ENCODE measurements around the gene HBZ.
"Not testable (repeated sequence)": the region's sequence is repeated elsewhere in the genome, so short reads cannot be mapped to it uniquely, and the experiment has no call there.

HBZ gene

DNA sequence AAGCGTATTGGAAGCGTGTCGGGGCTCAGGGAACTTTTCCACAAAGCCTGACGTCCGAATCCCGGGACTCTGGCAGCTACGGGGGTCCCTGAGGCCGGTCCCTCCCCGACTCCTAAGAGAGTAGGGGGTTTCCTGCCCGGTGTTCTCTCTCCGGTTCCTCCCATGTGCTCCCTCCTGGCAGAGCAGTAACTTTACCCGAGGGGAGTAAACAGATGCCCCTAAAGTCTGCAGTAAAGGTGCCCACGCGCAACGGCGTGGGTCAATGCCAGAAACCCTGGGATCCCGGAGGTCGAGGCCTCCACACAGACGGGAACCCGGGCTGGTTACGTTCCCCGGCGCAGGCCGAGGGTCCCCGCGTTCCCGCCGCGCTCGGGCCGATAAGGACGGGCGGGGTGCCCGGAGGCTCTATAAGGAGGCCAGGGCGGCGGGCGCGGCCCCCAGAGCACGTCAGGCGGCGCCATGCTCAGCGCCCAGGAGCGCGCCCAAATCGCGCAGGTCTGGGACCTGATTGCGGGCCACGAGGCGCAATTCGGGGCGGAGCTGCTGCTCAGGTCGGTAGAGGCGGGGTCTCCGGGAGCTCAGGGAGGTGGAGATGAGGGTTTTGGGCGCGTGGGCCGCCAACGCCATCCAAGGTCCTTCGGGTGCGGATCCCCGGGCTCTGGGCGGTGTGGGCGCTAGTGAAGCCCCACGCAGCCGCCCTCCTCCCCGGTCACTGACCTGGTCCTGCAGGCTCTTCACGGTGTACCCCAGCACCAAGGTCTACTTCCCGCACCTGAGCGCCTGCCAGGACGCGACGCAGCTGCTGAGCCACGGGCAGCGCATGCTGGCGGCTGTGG is 13.3 kb downstream of the HBZ start, which contains the start of gene HBM:
Gene HBM, plus strand, starts transcription at position 440 of the 836 bp plus-strand sequence. Its CDS starts 20 bp downstream, at position 460.
- no peak for DNase-seq

DNA sequence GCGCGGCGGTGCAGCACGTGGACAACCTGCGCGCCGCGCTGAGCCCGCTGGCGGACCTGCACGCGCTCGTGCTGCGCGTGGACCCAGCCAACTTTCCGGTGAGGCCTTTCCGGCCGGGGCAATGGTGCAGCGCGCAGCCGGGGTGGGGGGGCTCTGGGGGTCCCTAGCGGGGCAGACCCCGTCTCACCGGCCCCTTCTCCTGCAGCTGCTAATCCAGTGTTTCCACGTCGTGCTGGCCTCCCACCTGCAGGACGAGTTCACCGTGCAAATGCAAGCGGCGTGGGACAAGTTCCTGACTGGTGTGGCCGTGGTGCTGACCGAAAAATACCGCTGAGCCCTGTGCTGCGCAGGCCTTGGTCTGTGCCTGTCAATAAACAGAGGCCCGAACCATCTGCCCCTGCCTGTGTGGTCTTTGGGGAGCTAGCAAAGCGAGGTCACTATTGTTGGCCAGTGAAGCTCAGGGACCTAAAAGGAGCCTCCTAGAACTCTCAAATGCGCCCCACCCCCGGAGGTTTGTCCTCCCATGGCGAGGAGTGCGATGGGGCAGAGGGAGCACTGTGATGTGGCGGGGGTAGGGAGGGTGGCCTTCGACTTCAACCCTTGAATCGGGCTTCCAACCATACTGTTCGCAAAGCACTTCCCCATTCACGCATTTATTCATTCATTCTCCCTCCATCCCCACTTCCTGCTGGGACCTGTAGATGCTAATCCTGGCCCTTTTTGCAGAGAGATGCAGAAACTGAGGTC is 14.1 kb downstream of the HBZ start:
- no peak for DNase-seq

- DNase-seq, result no peak
These were observed 14.8 kb downstream of the HBZ start for GRCh38 chr16:167122-167690.

DNA sequence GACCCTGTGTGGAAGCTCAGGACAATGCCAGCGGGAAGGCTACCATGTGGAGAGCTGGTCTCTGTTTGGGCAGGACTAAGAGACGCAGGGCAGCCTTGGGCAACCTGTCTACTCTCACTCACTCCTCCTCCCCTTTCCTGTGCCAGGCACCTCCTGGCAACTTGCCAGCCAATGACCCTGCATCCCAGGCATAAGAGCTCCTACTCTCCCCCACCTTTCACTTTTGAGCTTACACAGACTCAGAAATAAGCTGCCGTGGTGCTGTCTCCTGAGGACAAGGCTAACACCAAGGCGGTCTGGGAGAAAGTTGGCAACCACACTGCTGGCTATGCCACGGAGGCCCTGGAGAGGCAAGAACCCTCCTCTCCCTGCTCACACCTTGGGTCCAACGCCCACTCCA is 16.0 kb downstream of the HBZ start:
- no peak for DNase-seq

- DNase-seq, result no peak
These were observed 16.6 kb downstream of the HBZ start for GRCh38 chr16:169014-169413.

- DNase-seq, result not testable (repeated sequence)
These were observed 17.7 kb downstream of the HBZ start for GRCh38 chr16:170088-170507.

DNA sequence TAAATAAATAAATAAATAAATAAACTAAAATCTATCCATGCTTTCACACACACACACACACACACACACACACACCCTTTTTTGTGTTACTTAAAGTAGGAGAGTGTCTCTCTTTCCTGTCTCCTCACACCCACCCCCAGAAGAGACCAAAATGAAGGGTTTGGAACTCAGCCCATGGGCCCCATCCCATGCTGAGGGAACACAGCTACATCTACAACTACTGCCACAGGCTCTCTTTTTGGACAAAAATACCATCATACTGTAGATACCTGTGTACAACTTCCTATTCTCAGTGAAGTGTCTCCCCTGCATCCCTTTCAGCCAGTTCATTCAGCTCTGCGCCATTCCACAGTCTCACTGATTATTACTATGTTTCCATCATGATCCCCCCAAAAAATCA is 18.3 kb downstream of the HBZ start:
- no peak for DNase-seq

DNA sequence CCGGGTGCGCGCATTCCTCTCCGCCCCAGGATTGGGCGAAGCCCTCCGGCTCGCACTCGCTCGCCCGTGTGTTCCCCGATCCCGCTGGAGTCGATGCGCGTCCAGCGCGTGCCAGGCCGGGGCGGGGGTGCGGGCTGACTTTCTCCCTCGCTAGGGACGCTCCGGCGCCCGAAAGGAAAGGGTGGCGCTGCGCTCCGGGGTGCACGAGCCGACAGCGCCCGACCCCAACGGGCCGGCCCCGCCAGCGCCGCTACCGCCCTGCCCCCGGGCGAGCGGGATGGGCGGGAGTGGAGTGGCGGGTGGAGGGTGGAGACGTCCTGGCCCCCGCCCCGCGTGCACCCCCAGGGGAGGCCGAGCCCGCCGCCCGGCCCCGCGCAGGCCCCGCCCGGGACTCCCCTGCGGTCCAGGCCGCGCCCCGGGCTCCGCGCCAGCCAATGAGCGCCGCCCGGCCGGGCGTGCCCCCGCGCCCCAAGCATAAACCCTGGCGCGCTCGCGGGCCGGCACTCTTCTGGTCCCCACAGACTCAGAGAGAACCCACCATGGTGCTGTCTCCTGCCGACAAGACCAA is 20.0 kb downstream of the HBZ start, which contains the start of gene HBA2:
Gene HBA2, plus strand, starts transcription at position 503 of the 568 bp plus-strand sequence. Its CDS starts 37 bp downstream, at position 540.
- DNase-seq, result not testable (repeated sequence)

DNA sequence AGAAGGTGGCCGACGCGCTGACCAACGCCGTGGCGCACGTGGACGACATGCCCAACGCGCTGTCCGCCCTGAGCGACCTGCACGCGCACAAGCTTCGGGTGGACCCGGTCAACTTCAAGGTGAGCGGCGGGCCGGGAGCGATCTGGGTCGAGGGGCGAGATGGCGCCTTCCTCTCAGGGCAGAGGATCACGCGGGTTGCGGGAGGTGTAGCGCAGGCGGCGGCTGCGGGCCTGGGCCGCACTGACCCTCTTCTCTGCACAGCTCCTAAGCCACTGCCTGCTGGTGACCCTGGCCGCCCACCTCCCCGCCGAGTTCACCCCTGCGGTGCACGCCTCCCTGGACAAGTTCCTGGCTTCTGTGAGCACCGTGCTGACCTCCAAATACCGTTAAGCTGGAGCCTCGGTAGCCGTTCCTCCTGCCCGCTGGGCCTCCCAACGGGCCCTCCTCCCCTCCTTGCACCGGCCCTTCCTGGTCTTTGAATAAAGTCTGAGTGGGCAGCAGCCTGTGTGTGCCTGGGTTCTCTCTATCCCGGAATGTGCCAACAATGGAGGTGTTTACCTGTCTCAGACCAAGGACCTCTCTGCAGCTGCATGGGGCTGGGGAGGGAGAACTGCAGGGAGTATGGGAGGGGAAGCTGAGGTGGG is 20.9 kb downstream of the HBZ start:
- not testable (repeated sequence) for DNase-seq

- DNase-seq, result not testable (repeated sequence)
These were observed 21.7 kb downstream of the HBZ start for GRCh38 chr16:173928-174769.

DNA sequence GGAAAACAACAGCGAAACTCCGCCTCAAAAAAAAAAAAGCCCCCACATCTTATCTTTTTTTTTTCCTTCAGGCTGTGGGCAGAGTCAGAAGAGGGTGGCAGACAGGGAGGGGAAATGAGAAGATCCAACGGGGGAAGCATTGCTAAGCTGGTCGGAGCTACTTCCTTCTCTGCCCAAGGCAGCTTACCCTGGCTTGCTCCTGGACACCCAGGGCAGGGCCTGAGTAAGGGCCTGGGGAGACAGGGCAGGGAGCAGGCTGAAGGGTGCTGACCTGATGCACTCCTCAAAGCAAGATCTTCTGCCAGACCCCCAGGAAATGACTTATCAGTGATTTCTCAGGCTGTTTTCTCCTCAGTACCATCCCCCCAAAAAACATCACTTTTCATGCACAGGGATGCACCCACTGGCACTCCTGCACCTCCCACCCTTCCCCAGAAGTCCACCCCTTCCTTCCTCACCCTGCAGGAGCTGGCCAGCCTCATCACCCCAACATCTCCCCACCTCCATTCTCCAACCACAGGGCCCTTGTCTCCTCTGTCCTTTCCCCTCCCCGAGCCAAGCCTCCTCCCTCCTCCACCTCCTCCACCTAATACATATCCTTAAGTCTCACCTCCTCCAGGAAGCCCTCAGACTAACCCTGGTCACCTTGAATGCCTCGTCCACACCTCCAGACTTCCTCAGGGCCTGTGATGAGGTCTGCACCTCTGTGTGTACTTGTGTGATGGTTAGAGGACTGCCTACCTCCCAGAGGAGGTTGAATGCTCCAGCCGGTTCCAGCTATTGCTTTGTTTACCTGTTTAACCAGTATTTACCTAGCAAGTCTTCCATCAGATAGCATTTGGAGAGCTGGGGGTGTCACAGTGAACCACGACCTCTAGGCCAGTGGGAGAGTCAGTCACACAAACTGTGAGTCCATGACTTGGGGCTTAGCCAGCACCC is 22.8 kb downstream of the HBZ start:
- no peak for DNase-seq

- DNase-seq, result not testable (repeated sequence)
These were observed 23.6 kb downstream of the HBZ start for GRCh38 chr16:176006-176405.

DNA sequence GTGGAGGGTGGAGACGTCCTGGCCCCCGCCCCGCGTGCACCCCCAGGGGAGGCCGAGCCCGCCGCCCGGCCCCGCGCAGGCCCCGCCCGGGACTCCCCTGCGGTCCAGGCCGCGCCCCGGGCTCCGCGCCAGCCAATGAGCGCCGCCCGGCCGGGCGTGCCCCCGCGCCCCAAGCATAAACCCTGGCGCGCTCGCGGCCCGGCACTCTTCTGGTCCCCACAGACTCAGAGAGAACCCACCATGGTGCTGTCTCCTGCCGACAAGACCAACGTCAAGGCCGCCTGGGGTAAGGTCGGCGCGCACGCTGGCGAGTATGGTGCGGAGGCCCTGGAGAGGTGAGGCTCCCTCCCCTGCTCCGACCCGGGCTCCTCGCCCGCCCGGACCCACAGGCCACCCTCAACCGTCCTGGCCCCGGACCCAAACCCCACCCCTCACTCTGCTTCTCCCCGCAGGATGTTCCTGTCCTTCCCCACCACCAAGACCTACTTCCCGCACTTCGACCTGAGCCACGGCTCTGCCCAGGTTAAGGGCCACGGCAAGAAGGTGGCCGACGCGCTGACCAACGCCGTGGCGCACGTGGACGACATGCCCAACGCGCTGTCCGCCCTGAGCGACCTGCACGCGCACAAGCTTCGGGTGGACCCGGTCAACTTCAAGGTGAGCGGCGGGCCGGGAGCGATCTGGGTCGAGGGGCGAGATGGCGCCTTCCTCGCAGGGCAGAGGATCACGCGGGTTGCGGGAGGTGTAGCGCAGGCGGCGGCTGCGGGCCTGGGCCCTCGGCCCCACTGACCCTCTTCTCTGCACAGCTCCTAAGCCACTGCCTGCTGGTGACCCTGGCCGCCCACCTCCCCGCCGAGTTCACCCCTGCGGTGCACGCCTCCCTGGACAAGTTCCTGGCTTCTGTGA is 24.3 kb downstream of the HBZ start, which contains the start of gene HBA1:
Gene HBA1, plus strand, starts transcription at position 204 of the 906 bp plus-strand sequence. Its CDS starts 37 bp downstream, at position 241.
- DNase-seq, result not testable (repeated sequence)

- DNase-seq, result no peak
These were observed 25.0 kb downstream of the HBZ start for GRCh38 chr16:177394-177822.

DNA sequence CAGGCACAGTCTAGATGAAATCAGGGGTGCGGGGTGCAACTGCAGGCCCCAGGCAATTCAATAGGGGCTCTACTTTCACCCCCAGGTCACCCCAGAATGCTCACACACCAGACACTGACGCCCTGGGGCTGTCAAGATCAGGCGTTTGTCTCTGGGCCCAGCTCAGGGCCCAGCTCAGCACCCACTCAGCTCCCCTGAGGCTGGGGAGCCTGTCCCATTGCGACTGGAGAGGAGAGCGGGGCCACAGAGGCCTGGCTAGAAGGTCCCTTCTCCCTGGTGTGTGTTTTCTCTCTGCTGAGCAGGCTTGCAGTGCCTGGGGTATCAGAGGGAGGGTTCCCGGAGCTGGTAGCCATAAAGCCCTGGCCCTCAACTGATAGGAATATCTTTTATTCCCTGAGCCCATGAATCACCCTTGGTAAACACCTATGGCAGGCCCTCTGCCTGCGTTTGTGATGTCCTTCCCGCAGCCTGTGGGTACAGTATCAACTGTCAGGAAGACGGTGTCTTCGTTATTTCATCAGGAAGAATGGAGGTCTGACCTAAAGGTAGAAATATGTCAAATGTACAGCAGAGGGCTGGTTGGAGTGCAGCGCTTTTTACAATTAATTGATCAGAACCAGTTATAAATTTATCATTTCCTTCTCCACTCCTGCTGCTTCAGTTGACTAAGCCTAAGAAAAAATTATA is 25.7 kb downstream of the HBZ start:
- no peak for DNase-seq

GRCh38 chr16:178668-179015 is 26.2 kb downstream of the HBZ start:
- DNase-seq, result no peak

GRCh38 chr16:179211-180092 is 27.0 kb downstream of the HBZ start:
- no peak for DNase-seq

Data from activated CD8-positive, alpha-beta memory T cell treated with anti-CD3 and anti-CD28 coated beads for 24 hours (primary cell).